KMS-11 (cell line): ENCODE measurements around the gene HAVCR2.
"Not testable (repeated sequence)": the region's sequence is repeated elsewhere in the genome, so short reads cannot be mapped to it uniquely, and the experiment has no call there.

Experiments
- H2AFZ ChIP-seq: fragments of 200-600 bp; sonication (generic); 2 replicates; pipeline ENCODE4 v1.6.1; 2016; ENCODE audit warnings: antibody characterized with exemption, mixed run types, low read depth
- H3K27ac ChIP-seq: fragments of 200-600 bp; sonication (generic); 2 replicates; pipeline ENCODE4 v1.6.1; 2016; ENCODE audit warnings: mild to moderate bottlenecking, mixed run types
- H3K27me3 ChIP-seq: fragments of 200-600 bp; sonication (generic); 2 replicates; pipeline ENCODE4 v1.6.1; 2017; ENCODE audit warnings: mild to moderate bottlenecking, low read depth, mixed run types, moderate library complexity; ENCODE audit not compliant: insufficient read depth
- H3K36me3 ChIP-seq: fragments of 200-600 bp; sonication (generic); 2 replicates; pipeline ENCODE4 v1.6.1; 2017; ENCODE audit warnings: mild to moderate bottlenecking, mixed run types; ENCODE audit not compliant: insufficient read depth
- H3K4me1 ChIP-seq: fragments of 200-600 bp; sonication (generic); 2 replicates; pipeline ENCODE4 v1.6.1; 2016; ENCODE audit warnings: mild to moderate bottlenecking, low read depth, mixed run types; ENCODE audit not compliant: poor library complexity, severe bottlenecking
- H3K4me2 ChIP-seq: fragments of 200-600 bp; sonication (generic); 2 replicates; pipeline ENCODE4 v1.7.0; 2016; ENCODE audit warnings: mild to moderate bottlenecking, mixed run types
- H3K4me3 ChIP-seq: fragments of 200-600 bp; sonication (generic); IDR thresholded peaks from 2 replicates; pipeline ENCODE4 v1.6.1; 2017; ENCODE audit warnings: low read depth, low read length, mixed read lengths; ENCODE audit not compliant: insufficient read depth
- H3K79me2 ChIP-seq: fragments of 200-600 bp; sonication (generic); 2 replicates; pipeline ENCODE4 v1.6.1; 2016; ENCODE audit warnings: low read depth, mixed run types; ENCODE audit not compliant: insufficient read depth
- H3K9ac ChIP-seq: fragments of 200-600 bp; sonication (generic); 2 replicates; pipeline ENCODE4 v1.6.1; 2016; ENCODE audit warnings: mild to moderate bottlenecking, mixed run types
- H4K20me1 ChIP-seq: fragments of 200-600 bp; sonication (generic); 2 replicates; pipeline ENCODE4 v1.6.1; 2016; ENCODE audit warnings: mild to moderate bottlenecking, mixed run types; ENCODE audit not compliant: insufficient read depth
- CTCF ChIP-seq: fragments of 200-600 bp; sonication (generic); conservative IDR thresholded peaks from 2 replicates; pipeline ENCODE4 v1.6.1; 2017; ENCODE audit warnings: low read depth, mild to moderate bottlenecking, antibody characterized with exemption, low read length, moderate library complexity, mixed read lengths

The HAVCR2 gene

GRCh38 chr5:157049605-157050004, 59.2 kb downstream of the HAVCR2 start:
- TF ChIP-seq CTCF, result no peak
- H3K27me3 ChIP-seq, result no peaks in the 10 kb centered on the region
- H3K4me1 ChIP-seq, result no peaks in the 10 kb centered on the region
- no peak overlapping the region for H3K27ac ChIP-seq
- H3K4me3 ChIP-seq, result no peak overlapping the region
- no peaks in the 10 kb centered on the region for H3K79me2 ChIP-seq
- no peak overlapping the region for H2AFZ ChIP-seq
- H3K9ac ChIP-seq, result no peak overlapping the region
- no peak overlapping the region for H3K4me2 ChIP-seq
- H4K20me1 ChIP-seq, result no peaks in the 10 kb centered on the region
- no peaks in the 10 kb centered on the region for H3K36me3 ChIP-seq

GRCh38 chr5:157047898-157048297, 60.9 kb downstream of the HAVCR2 start:
- Histone ChIP-seq H3K36me3 (no peaks in the 10 kb centered on the region), H4K20me1 (no peaks in the 10 kb centered on the region), H3K9ac (no peak overlapping the region), H3K4me3 (no peak overlapping the region), H3K4me1 (no peaks in the 10 kb centered on the region), H3K79me2 (no peaks in the 10 kb centered on the region), H2AFZ (no peak overlapping the region), H3K4me2 (no peak overlapping the region), H3K27me3 (no peaks in the 10 kb centered on the region), H3K27ac (no peak overlapping the region)
- TF ChIP-seq CTCF, result no peak

- not testable (repeated sequence) for H3K4me3 ChIP-seq, H3K4me1 ChIP-seq, H3K36me3 ChIP-seq, H3K27ac ChIP-seq, H4K20me1 ChIP-seq, H2AFZ ChIP-seq, H3K27me3 ChIP-seq, H3K9ac ChIP-seq, H3K79me2 ChIP-seq, H3K4me2 ChIP-seq
These were observed 61.8 kb downstream of the HAVCR2 start for GRCh38 chr5:157047016-157047415.

GRCh38 chr5:157046041-157046440, 62.8 kb downstream of the HAVCR2 start:
- Histone ChIP-seq H4K20me1 (no peaks in the 10 kb centered on the region), H3K27ac (no peak overlapping the region)
- TF ChIP-seq CTCF, result no peak

GRCh38 chr5:157045601-157046000, 63.2 kb downstream of the HAVCR2 start:
- Histone ChIP-seq H4K20me1 (no peaks in the 10 kb centered on the region), H3K4me1 (no peaks in the 10 kb centered on the region), H3K4me2 (no peak overlapping the region)

More at GRCh38 chr5:157046041-157046440, 62.8 kb downstream of the HAVCR2 start:
- Histone ChIP-seq H2AFZ (no peak overlapping the region), H3K27me3 (no peaks in the 10 kb centered on the region), H3K36me3 (no peaks in the 10 kb centered on the region), H3K4me1 (no peaks in the 10 kb centered on the region), H3K9ac (no peak overlapping the region), H3K4me3 (no peak overlapping the region), H3K4me2 (no peak overlapping the region), H3K79me2 (no peaks in the 10 kb centered on the region)

More at GRCh38 chr5:157045601-157046000, 63.2 kb downstream of the HAVCR2 start:
- Histone ChIP-seq H3K79me2 (no peaks in the 10 kb centered on the region), H3K4me3 (no peak overlapping the region), H3K36me3 (no peaks in the 10 kb centered on the region), H3K27me3 (no peaks in the 10 kb centered on the region), H3K27ac (no peak overlapping the region), H3K9ac (no peak overlapping the region), H2AFZ (no peak overlapping the region)
- no peak for TF ChIP-seq CTCF
